NCI-H526 (cell line): ENCODE data around the gene MAPKAP1.
"Not testable (repeated sequence)": the region's sequence is repeated elsewhere in the genome, so short reads cannot be mapped to it uniquely, and the experiment has no call there.

Experiments
- DNase-seq, 2 experiments: peaks; one replicate each; lab custom pipeline; 2025; lab: John Stamatoyannopoulos, UW

The MAPKAP1 gene

GRCh38 chr9:125730168-125730567, 23.2 kb upstream of the MAPKAP1 start:
- DNase-seq, result no peak

GRCh38 chr9:125726456-125727132, 19.6 kb upstream of the MAPKAP1 start:
- DNase-seq, result no peak

GRCh38 chr9:125707472-125707804, 430 bp upstream of the MAPKAP1 start:
- no peak for DNase-seq

- DNase-seq, result no peak
These were observed 1.1 kb downstream of the MAPKAP1 start for GRCh38 chr9:125705893-125706292.

GRCh38 chr9:125703662-125704061, 3.3 kb downstream of the MAPKAP1 start:
- no peak for DNase-seq

- DNase-seq, result no peak
These were observed 5.7 kb downstream of the MAPKAP1 start for GRCh38 chr9:125701351-125701750.

- DNase-seq, result no peak
These were observed 6.2 kb downstream of the MAPKAP1 start for GRCh38 chr9:125700791-125701190.

GRCh38 chr9:125699870-125700269, 7.1 kb downstream of the MAPKAP1 start:
- DNase-seq, result no peak

- DNase-seq, result no peak
These were observed 10.8 kb downstream of the MAPKAP1 start for GRCh38 chr9:125696106-125696647.

- not testable (repeated sequence) for DNase-seq
These were observed 11.5 kb downstream of the MAPKAP1 start for GRCh38 chr9:125695548-125695947.

GRCh38 chr9:125694478-125694877, 12.5 kb downstream of the MAPKAP1 start:
- no peak for DNase-seq

- not testable (repeated sequence) for DNase-seq
These were observed 13.5 kb downstream of the MAPKAP1 start for GRCh38 chr9:125693492-125693891.

GRCh38 chr9:125691869-125692268, 15.1 kb downstream of the MAPKAP1 start:
- DNase-seq, result no peak

- no peak for DNase-seq
These were observed 16.3 kb downstream of the MAPKAP1 start for GRCh38 chr9:125690679-125691078.

GRCh38 chr9:125687163-125687863, 19.7 kb downstream of the MAPKAP1 start:
- DNase-seq, result no peak

- DNase-seq, result no peak
These were observed 21.8 kb downstream of the MAPKAP1 start for GRCh38 chr9:125685167-125685566.

GRCh38 chr9:125683486-125683885, 23.5 kb downstream of the MAPKAP1 start:
- no peak for DNase-seq

GRCh38 chr9:125682340-125682739, 24.7 kb downstream of the MAPKAP1 start:
- no peak for DNase-seq

- DNase-seq, result no peak
These were observed 25.4 kb downstream of the MAPKAP1 start for GRCh38 chr9:125681657-125682056.

- DNase-seq, result no peak
These were observed 25.9 kb downstream of the MAPKAP1 start for GRCh38 chr9:125681086-125681622.

GRCh38 chr9:125680445-125680844, 26.6 kb downstream of the MAPKAP1 start:
- DNase-seq, result no peak

GRCh38 chr9:125679597-125680189, 27.3 kb downstream of the MAPKAP1 start:
- DNase-seq, result no peak
